K562 (cell line): ENCODE data around the gene ABCC5.

ENCODE experiments used
- MTA1 ChIP-seq: fragments of 450-650 bp; IDR thresholded peaks from 2 replicates; pipeline ENCODE4 v1.6.1; 2017; ENCODE audit warnings: borderline replicate concordance
- TF ChIP-seq, protein P1 (sequence below), 3 experiments: IDR thresholded peaks in 2 of 3; conservative IDR thresholded peaks in 1 of 3; 2 replicates each; pipeline ENCODE4 v1.5.1; 2011 to 2012; ENCODE audit warnings: low read length in 3 of 3, mild to moderate bottlenecking in 3 of 3, control low read depth in 2 of 3, improper control_type of control experiment in 1 of 3, inconsistent platforms in 1 of 3, low read depth in 1 of 3, mixed read lengths in 1 of 3, moderate library complexity in 1 of 3; ENCODE audit not compliant: insufficient read depth in 2 of 3

DNA sequence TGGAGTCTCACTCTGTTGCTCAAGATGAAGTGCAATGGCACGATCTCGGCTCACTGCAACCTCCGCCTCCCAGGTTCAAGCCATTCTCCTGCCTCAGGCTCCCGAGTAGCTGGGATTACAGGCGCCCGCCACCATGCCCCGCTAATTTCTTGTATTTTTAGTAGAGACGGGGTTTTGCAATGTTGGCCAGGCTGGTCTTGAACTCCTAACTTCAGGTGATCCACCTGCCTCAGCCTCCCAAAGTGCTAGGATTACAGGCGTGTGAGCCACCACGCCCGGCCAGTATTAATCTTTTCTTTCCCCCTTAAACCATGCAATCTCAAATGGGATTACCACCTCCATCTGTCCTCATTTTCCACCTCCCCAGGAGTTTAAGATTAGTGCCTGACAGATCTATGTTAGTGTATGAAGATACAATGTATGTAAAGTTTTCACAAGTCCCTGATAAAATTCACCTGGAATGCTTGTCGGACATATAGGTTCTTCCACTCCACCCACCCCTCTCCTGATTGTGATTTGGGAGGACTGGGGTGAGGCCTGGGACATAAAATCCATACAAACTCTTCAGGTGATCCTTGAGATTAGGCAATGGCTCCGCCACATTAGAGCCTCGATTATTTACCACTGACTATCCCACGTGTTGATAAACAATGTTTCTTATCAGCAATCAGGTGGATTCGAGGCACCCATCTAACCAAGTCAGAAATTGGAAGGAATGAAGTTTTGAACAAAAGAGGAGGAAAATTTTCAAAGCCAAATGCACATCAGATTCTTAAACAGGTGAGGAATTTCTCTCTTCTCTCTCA lies 134.2 kb downstream of the ABCC5 start:
- TF ChIP-seq, protein P1, sequence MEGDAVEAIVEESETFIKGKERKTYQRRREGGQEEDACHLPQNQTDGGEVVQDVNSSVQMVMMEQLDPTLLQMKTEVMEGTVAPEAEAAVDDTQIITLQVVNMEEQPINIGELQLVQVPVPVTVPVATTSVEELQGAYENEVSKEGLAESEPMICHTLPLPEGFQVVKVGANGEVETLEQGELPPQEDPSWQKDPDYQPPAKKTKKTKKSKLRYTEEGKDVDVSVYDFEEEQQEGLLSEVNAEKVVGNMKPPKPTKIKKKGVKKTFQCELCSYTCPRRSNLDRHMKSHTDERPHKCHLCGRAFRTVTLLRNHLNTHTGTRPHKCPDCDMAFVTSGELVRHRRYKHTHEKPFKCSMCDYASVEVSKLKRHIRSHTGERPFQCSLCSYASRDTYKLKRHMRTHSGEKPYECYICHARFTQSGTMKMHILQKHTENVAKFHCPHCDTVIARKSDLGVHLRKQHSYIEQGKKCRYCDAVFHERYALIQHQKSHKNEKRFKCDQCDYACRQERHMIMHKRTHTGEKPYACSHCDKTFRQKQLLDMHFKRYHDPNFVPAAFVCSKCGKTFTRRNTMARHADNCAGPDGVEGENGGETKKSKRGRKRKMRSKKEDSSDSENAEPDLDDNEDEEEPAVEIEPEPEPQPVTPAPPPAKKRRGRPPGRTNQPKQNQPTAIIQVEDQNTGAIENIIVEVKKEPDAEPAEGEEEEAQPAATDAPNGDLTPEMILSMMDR (IDR thresholded peaks at IDR 0.05 in 2 of 3, conservative IDR thresholded peaks at IDR 0.05 in 1 of 3; ENCODE audit: insufficient read depth in 2 of 3, low read depth in 1 of 3, low read length in 3 of 3) = no peak
- no peak for TF ChIP-seq MTA1
